Measurements from ENCODE around the gene SSNA1. TPM values are rescaled to one million over a fixed set of nuclear protein-coding genes. Genes with fewer than 3 reads are reported as not detected.

The SSNA1 gene
- polyA plus RNA-seq, 1 donor from 2014 or later, result 170 TPM

DNA sequence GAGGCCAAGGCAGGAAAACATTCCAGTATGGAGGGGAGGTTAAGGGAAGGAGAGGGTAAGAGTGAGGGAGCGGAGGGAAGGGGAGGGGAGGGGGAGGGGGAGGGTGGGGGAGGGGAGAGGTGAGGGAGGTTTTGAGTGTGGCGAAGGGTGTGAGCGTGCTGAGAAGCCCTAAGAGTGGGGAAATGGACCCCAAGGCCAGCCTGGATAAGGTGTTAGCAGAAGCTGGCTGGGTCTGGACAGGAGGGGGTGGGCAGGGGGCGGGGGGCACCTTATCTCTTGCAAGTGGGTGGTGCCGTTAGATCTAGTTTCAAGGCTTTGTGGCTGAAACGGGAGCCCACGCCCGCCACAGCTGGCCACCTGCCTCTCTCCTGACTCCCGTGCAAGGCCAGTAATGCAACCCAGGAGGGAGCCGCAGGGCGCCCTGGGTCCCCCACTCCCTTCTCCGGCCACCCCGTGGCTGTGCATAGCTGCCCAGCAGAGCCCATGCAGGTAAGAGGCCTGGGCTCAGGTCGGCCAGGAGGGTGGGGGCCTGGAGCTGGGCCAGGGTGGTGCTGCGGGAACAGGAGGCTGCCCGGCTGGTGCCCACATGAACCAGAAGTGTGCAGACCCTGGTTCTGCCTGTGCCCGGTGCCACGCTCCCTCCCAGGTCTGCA is 39.5 kb downstream of the SSNA1 start:
- no peaks in the 10 kb centered on the region for H3K36me3 ChIP-seq (ENCODE audit: insufficient read depth, low read length)
- H2AFZ ChIP-seq (ENCODE audit: low read depth, low read length), result no peak overlapping the region
- TF ChIP-seq POLR2AphosphoS5 (IDR thresholded peaks at IDR 0.05), result no peak
- TF ChIP-seq SMC3 (conservative IDR thresholded peaks at IDR 0.05; ENCODE audit: poor library complexity), result no peak
- no peak for TF ChIP-seq RAD21 (conservative IDR thresholded peaks at IDR 0.05)
- TF ChIP-seq, protein P1, sequence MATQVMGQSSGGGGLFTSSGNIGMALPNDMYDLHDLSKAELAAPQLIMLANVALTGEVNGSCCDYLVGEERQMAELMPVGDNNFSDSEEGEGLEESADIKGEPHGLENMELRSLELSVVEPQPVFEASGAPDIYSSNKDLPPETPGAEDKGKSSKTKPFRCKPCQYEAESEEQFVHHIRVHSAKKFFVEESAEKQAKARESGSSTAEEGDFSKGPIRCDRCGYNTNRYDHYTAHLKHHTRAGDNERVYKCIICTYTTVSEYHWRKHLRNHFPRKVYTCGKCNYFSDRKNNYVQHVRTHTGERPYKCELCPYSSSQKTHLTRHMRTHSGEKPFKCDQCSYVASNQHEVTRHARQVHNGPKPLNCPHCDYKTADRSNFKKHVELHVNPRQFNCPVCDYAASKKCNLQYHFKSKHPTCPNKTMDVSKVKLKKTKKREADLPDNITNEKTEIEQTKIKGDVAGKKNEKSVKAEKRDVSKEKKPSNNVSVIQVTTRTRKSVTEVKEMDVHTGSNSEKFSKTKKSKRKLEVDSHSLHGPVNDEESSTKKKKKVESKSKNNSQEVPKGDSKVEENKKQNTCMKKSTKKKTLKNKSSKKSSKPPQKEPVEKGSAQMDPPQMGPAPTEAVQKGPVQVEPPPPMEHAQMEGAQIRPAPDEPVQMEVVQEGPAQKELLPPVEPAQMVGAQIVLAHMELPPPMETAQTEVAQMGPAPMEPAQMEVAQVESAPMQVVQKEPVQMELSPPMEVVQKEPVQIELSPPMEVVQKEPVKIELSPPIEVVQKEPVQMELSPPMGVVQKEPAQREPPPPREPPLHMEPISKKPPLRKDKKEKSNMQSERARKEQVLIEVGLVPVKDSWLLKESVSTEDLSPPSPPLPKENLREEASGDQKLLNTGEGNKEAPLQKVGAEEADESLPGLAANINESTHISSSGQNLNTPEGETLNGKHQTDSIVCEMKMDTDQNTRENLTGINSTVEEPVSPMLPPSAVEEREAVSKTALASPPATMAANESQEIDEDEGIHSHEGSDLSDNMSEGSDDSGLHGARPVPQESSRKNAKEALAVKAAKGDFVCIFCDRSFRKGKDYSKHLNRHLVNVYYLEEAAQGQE (IDR thresholded peaks at IDR 0.05; ENCODE audit: borderline replicate concordance), result no peak
- TF ChIP-seq TAF1 (IDR thresholded peaks at IDR 0.05; ENCODE audit: low read depth), result no peak
- no peak for TF ChIP-seq EZH2 (IDR thresholded peaks at IDR 0.05; ENCODE audit: borderline replicate concordance, insufficient read depth, low read length, poor library complexity, severe bottlenecking)
- no peak for TF ChIP-seq EP300 (conservative IDR thresholded peaks at IDR 0.05; ENCODE audit: poor library complexity, severe bottlenecking)
- TF ChIP-seq, protein P2, sequence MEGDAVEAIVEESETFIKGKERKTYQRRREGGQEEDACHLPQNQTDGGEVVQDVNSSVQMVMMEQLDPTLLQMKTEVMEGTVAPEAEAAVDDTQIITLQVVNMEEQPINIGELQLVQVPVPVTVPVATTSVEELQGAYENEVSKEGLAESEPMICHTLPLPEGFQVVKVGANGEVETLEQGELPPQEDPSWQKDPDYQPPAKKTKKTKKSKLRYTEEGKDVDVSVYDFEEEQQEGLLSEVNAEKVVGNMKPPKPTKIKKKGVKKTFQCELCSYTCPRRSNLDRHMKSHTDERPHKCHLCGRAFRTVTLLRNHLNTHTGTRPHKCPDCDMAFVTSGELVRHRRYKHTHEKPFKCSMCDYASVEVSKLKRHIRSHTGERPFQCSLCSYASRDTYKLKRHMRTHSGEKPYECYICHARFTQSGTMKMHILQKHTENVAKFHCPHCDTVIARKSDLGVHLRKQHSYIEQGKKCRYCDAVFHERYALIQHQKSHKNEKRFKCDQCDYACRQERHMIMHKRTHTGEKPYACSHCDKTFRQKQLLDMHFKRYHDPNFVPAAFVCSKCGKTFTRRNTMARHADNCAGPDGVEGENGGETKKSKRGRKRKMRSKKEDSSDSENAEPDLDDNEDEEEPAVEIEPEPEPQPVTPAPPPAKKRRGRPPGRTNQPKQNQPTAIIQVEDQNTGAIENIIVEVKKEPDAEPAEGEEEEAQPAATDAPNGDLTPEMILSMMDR (IDR thresholded peaks at IDR 0.05; ENCODE audit: poor library complexity, severe bottlenecking), result no peak
- H3K9ac ChIP-seq (ENCODE audit: low read length), result no peak overlapping the region
- no peaks in the 10 kb centered on the region for H3F3A ChIP-seq (ENCODE audit: insufficient read depth, low read length, poor library complexity, severe bottlenecking)
- H3K9me3 ChIP-seq (ENCODE audit: low read length), result no peaks in the 10 kb centered on the region
- no peaks in the 10 kb centered on the region for H3K79me2 ChIP-seq (replicated peaks; ENCODE audit: insufficient read depth, low read length)
- no peaks in the 10 kb centered on the region for H3K9me2 ChIP-seq (ENCODE audit: insufficient read depth, low read length)
- H3K27me3 ChIP-seq (ENCODE audit: insufficient read depth, low read depth, low read length), result no peaks in the 10 kb centered on the region
- H3K4me2 ChIP-seq (ENCODE audit: low read length), result no peak overlapping the region
- H4K20me1 ChIP-seq (ENCODE audit: insufficient read depth), result no peaks in the 10 kb centered on the region
- H3K4me3 ChIP-seq (ENCODE audit: low read length), result no peak overlapping the region
- H3K27ac ChIP-seq (ENCODE audit: low read length), result no peak overlapping the region

DNA sequence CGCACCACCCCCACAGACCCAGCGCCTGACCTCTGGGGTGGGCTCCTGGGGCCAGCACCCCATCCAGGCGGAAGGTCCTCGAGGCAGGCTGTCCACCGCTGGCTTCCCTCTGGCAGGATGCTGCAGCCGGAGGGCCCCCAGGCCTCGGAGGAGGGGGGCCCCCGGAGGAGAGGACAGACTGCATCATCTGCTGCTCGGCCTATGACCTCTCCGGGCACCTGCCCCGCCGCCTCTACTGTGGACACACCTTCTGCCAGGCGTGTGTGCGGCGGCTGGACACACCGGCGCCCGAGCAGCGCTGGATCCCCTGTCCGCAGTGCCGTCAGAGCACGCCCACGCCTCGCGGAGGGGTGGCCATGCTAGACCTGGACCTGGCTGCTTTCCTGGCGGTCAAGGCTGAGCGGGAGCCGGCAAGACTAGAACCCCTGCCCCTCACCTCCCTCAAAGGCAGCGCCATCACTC is 40.1 kb downstream of the SSNA1 start:
- Histone ChIP-seq H3K4me2 (ENCODE audit: low read length) (no peak overlapping the region), H3K79me2 (replicated peaks; ENCODE audit: insufficient read depth, low read length) (no peaks in the 10 kb centered on the region), H3K4me3 (ENCODE audit: low read length) (no peak overlapping the region), H3K27me3 (ENCODE audit: insufficient read depth, low read depth, low read length) (no peaks in the 10 kb centered on the region), H3K9ac (ENCODE audit: low read length) (no peak overlapping the region), H3K36me3 (ENCODE audit: insufficient read depth, low read length) (no peaks in the 10 kb centered on the region), H3K9me2 (ENCODE audit: insufficient read depth, low read length) (no peaks in the 10 kb centered on the region), H3K9me3 (ENCODE audit: low read length) (no peaks in the 10 kb centered on the region), H3K27ac (ENCODE audit: low read length) (no peak overlapping the region), H3F3A (ENCODE audit: insufficient read depth, low read length, poor library complexity, severe bottlenecking) (no peaks in the 10 kb centered on the region), H2AFZ (ENCODE audit: low read depth, low read length) (no peak overlapping the region), H4K20me1 (ENCODE audit: insufficient read depth) (no peaks in the 10 kb centered on the region)
- no peak for TF ChIP-seq POLR2AphosphoS5 (IDR thresholded peaks at IDR 0.05)
- TF ChIP-seq EP300 (conservative IDR thresholded peaks at IDR 0.05; ENCODE audit: poor library complexity, severe bottlenecking), result no peak
- no peak for TF ChIP-seq TAF1 (IDR thresholded peaks at IDR 0.05; ENCODE audit: low read depth)
- TF ChIP-seq, protein P1 (IDR thresholded peaks at IDR 0.05; ENCODE audit: borderline replicate concordance), result no peak
- TF ChIP-seq MXI1 (conservative IDR thresholded peaks at IDR 0.05; ENCODE audit: poor library complexity, severe bottlenecking), result no peak
- no peak for TF ChIP-seq EZH2 (IDR thresholded peaks at IDR 0.05; ENCODE audit: borderline replicate concordance, insufficient read depth, low read length, poor library complexity, severe bottlenecking)
- TF ChIP-seq RAD21 (conservative IDR thresholded peaks at IDR 0.05), result no peak
- no peak for TF ChIP-seq SMC3 (conservative IDR thresholded peaks at IDR 0.05; ENCODE audit: poor library complexity)
- TF ChIP-seq, protein P2 (IDR thresholded peaks at IDR 0.05; ENCODE audit: poor library complexity, severe bottlenecking), result no peak

Measured in neural cell (in vitro differentiated cells).